Limb (tissue), 2 donors: Measurements from ENCODE around the gene RRP8.

Source experiments
- DNase-seq, 2 donors: peaks; one replicate each; pipeline ENCODE4 v3.0.0-alpha.2; 2016; ENCODE audit errors: extremely low spot score in 2 of 2

Gene RRP8

GRCh38 chr11:6546735-6547134, 56.7 kb downstream of the RRP8 start:
- DNase-seq = no peak

- no peak for DNase-seq
These were observed 57.4 kb downstream of the RRP8 start for GRCh38 chr11:6545917-6546605.
